HEK293T (cell line): ENCODE results near the gene SMKR1.

Experiments used
- ARNT ChIP-seq: fragments of 450-650 bp; IDR thresholded peaks from 2 replicates; pipeline ENCODE4 v1.6.1; 2017; ENCODE audit warnings: mild to moderate bottlenecking
- BHLHE40 ChIP-seq: fragments of 450-650 bp; IDR thresholded peaks from 2 replicates; pipeline ENCODE4 v1.6.1; 2016; ENCODE audit warnings: mild to moderate bottlenecking, moderate library complexity, borderline replicate concordance
- FOXA1 ChIP-seq: fragments of 450-650 bp; IDR thresholded peaks from 2 replicates; pipeline ENCODE4 v1.6.1; 2016; ENCODE audit warnings: mild to moderate bottlenecking
- HDGF ChIP-seq: fragments of 450-650 bp; IDR thresholded peaks from 2 replicates; pipeline ENCODE4 v1.6.1; 2017; ENCODE audit warnings: antibody characterized with exemption, borderline replicate concordance
- LEF1 ChIP-seq: fragments of 450-650 bp; IDR thresholded peaks from 2 replicates; pipeline ENCODE4 v1.6.1; 2017; ENCODE audit warnings: mild to moderate bottlenecking, borderline replicate concordance
- NFRKB ChIP-seq: fragments of 450-650 bp; IDR thresholded peaks from 2 replicates; pipeline ENCODE4 v1.6.1; 2016; ENCODE audit warnings: mild to moderate bottlenecking, moderate library complexity
- PKNOX1 ChIP-seq: fragments of 450-650 bp; IDR thresholded peaks from 2 replicates; pipeline ENCODE4 v1.6.1; 2016
- SP1 ChIP-seq: fragments of 450-650 bp; IDR thresholded peaks from 2 replicates; pipeline ENCODE4 v1.6.1; 2017
- TARDBP ChIP-seq: fragments of 450-650 bp; IDR thresholded peaks from 2 replicates; pipeline ENCODE4 v1.6.1; 2016
- ZNF384 ChIP-seq: fragments of 450-650 bp; IDR thresholded peaks from 2 replicates; pipeline ENCODE4 v1.6.1; 2016

GRCh38 chr7:129535896-129536295, 33.6 kb downstream of the SMKR1 start:
- TF ChIP-seq BHLHE40 (no peak), NFRKB (no peak), FOXA1 (no peak), SP1 (no peak), PKNOX1 (no peak), TARDBP (no peak), ZNF384 (no peak), ARNT (no peak), LEF1 (no peak), HDGF (no peak)
